IMR-90 (cell line): ENCODE measurements around the gene ZNF138. TPM values are rescaled to one million over a fixed set of nuclear protein-coding genes. Genes with fewer than 3 reads are reported as not detected.

Source experiments
- ATAC-seq: fragments of 200-7000 bp; cut with Tn5 transposase; 2 replicates; pipeline ENCODE4 v1.9.1; 2020; ENCODE audit warnings: low read depth, mild to moderate bottlenecking, moderate library complexity
- BruUV-seq: library from RNA; stranded (reverse); fragments of 400-500 nt; replicated peaks from 2 replicates; lab custom pipeline; 2021; lab: Mats Ljungman, UMichigan
- CTCF ChIA-PET: fragments of 300-600 bp; formaldehyde crosslinking; extraction: SDS; loops from one replicate; lab custom pipeline; 2021; ENCODE audit warnings: antibody characterized with exemption; lab: Yijun Ruan, JAX
- POLR2A ChIA-PET: fragments of 300-600 bp; sonication (Branson Sonifier 250); formaldehyde crosslinking; loops from one replicate; lab custom pipeline; 2022; ENCODE audit warnings: antibody characterized with exemption; ENCODE audit not compliant: unreplicated experiment; lab: Charles Lee
- DNase-seq: peaks from one replicate; pipeline ENCODE4 v3.0.0; 2013
- H2AFZ ChIP-seq: replicated peaks from 2 replicates; pipeline ENCODE3; 2013; ENCODE audit warnings: low read length, mild to moderate bottlenecking; ENCODE audit not compliant: poor library complexity
- H2AK5ac ChIP-seq: 2 replicates; pipeline ENCODE4 v1.6.1; 2013; ENCODE audit warnings: low read depth, low read length, inconsistent platforms
- H2AK9ac ChIP-seq: replicated peaks from 2 replicates; pipeline ENCODE3; 2013; ENCODE audit warnings: mild to moderate bottlenecking, low read depth, low read length, moderate library complexity; ENCODE audit not compliant: poor library complexity
- H2BK120ac ChIP-seq: 2 replicates; pipeline ENCODE4 v1.6.1; 2013; ENCODE audit warnings: low read depth, low read length, inconsistent platforms
- H2BK15ac ChIP-seq: 3 replicates; pipeline ENCODE4 v1.6.1; 2013; ENCODE audit warnings: low read depth, low read length, inconsistent platforms
- H2BK20ac ChIP-seq: 2 replicates; pipeline ENCODE4 v1.6.1; 2013; ENCODE audit warnings: low read depth, mild to moderate bottlenecking, inconsistent platforms, low read length, moderate library complexity
- H2BK5ac ChIP-seq: 2 replicates; pipeline ENCODE4 v1.6.1; 2013; ENCODE audit warnings: mild to moderate bottlenecking, low read depth, low read length, inconsistent platforms; ENCODE audit not compliant: poor library complexity, severe bottlenecking
- H3K14ac ChIP-seq: replicated peaks from 2 replicates; pipeline ENCODE4 v1.6.1; 2013; ENCODE audit warnings: low read depth, low read length, inconsistent platforms
- H3K18ac ChIP-seq: 2 replicates; pipeline ENCODE4 v1.6.1; 2013; ENCODE audit warnings: low read depth, low read length, control low read depth
- H3K23ac ChIP-seq: 2 replicates; pipeline ENCODE4 v1.6.1; 2013; ENCODE audit warnings: low read depth, low read length, inconsistent platforms
- H3K27ac ChIP-seq: 2 replicates; pipeline ENCODE4 v1.5.1; 2013; ENCODE audit warnings: mild to moderate bottlenecking, control low read depth, low read length; ENCODE audit not compliant: insufficient read depth
- H3K27me3 ChIP-seq: 2 replicates; pipeline ENCODE4 v1.6.1; 2013; ENCODE audit warnings: low read length; ENCODE audit not compliant: control insufficient read depth, insufficient read depth
- H3K36me3 ChIP-seq: 2 replicates; pipeline ENCODE4 v1.6.1; 2013; ENCODE audit warnings: low read length, mixed read lengths; ENCODE audit not compliant: control insufficient read depth, insufficient read depth
- H3K4ac ChIP-seq: 2 replicates; pipeline ENCODE4 v1.6.1; 2013; ENCODE audit warnings: low read depth, low read length, inconsistent platforms
- H3K4me1 ChIP-seq: 2 replicates; pipeline ENCODE4 v1.6.1; 2013; ENCODE audit warnings: low read length, mixed read lengths; ENCODE audit not compliant: control insufficient read depth, insufficient read depth
- H3K4me2 ChIP-seq: 2 replicates; pipeline ENCODE4 v1.6.1; 2013; ENCODE audit warnings: low read depth, mild to moderate bottlenecking, control low read depth, low read length, moderate library complexity
- H3K4me3 ChIP-seq: 2 replicates; pipeline ENCODE4 v1.5.1; 2013; ENCODE audit warnings: low read depth, mild to moderate bottlenecking, control low read depth, low read length, moderate library complexity; ENCODE audit not compliant: insufficient read depth
- H3K56ac ChIP-seq: 2 replicates; pipeline ENCODE4 v1.6.1; 2013; ENCODE audit warnings: low read length, inconsistent platforms; ENCODE audit not compliant: insufficient read depth; ENCODE audit errors: extremely low read depth
- H3K79me1 ChIP-seq, 2 experiments: 2 replicates each; pipeline ENCODE4 v1.6.1; 2013; ENCODE audit warnings: low read length in 2 of 2, inconsistent platforms in 1 of 2, low read depth in 1 of 2
- H3K9ac ChIP-seq: 2 replicates; pipeline ENCODE4 v1.6.1; 2013; ENCODE audit warnings: low read depth, low read length, control low read depth
- H3K9me1 ChIP-seq: 2 replicates; pipeline ENCODE4 v1.6.1; 2013; ENCODE audit warnings: low read length, inconsistent platforms; ENCODE audit not compliant: insufficient read depth
- H3K9me3 ChIP-seq: 2 replicates; pipeline ENCODE4 v1.6.1; 2013; ENCODE audit warnings: low read length; ENCODE audit not compliant: control insufficient read depth, insufficient read depth
- H4K20me1 ChIP-seq: 2 replicates; pipeline ENCODE4 v1.6.1; 2013; ENCODE audit warnings: low read length, inconsistent platforms; ENCODE audit not compliant: insufficient read depth
- H4K5ac ChIP-seq: 2 replicates; pipeline ENCODE4 v1.6.1; 2013; ENCODE audit warnings: mild to moderate bottlenecking, low read depth, low read length, control low read depth
- H4K8ac ChIP-seq, 2 experiments: 2 replicates each; pipeline ENCODE4 v1.6.1; 2013; ENCODE audit warnings: low read depth in 2 of 2, low read length in 2 of 2, control low read depth in 1 of 2, inconsistent platforms in 1 of 2
- H4K91ac ChIP-seq: 2 replicates; pipeline ENCODE4 v1.6.1; 2013; ENCODE audit warnings: low read depth, low read length, inconsistent platforms; ENCODE audit not compliant: insufficient read depth
- CEBPB ChIP-seq: IDR thresholded peaks from 2 replicates; pipeline ENCODE4 v1.6.1; 2012; ENCODE audit warnings: low read depth, low read length, improper control_type of control experiment
- FOS ChIP-seq: fragments of 150-350 bp; IDR thresholded peaks from 2 replicates; pipeline ENCODE4 v1.6.1; 2016; ENCODE audit warnings: low read depth, low read length
- MAFK ChIP-seq: IDR thresholded peaks from 2 replicates; pipeline ENCODE4 v1.6.1; 2012; ENCODE audit warnings: low read depth, low read length, improper control_type of control experiment
- MAZ ChIP-seq: IDR thresholded peaks from 2 replicates; pipeline ENCODE4 v1.6.1; 2012; ENCODE audit warnings: low read depth, mild to moderate bottlenecking, low read length, improper control_type of control experiment, moderate library complexity, borderline replicate concordance
- MXI1 ChIP-seq: IDR thresholded peaks from 2 replicates; pipeline ENCODE4 v1.6.1; 2012; ENCODE audit warnings: low read depth, mild to moderate bottlenecking, low read length, moderate library complexity, borderline replicate concordance
- NFE2L2 ChIP-seq: fragments of 150-350 bp; IDR thresholded peaks from 2 replicates; pipeline ENCODE4 v1.6.1; 2016; ENCODE audit warnings: low read depth, mild to moderate bottlenecking, low read length
- POLR2A ChIP-seq: IDR thresholded peaks from 2 replicates; pipeline ENCODE4 v1.6.1; 2012; ENCODE audit warnings: mild to moderate bottlenecking, low read depth, low read length
- RAD21 ChIP-seq: IDR thresholded peaks from 2 replicates; pipeline ENCODE4 v1.6.1; 2012; ENCODE audit warnings: low read length, improper control_type of control experiment
- RCOR1 ChIP-seq: IDR thresholded peaks from 2 replicates; pipeline ENCODE4 v1.6.1; 2012; ENCODE audit warnings: mild to moderate bottlenecking, low read length, improper control_type of control experiment; ENCODE audit not compliant: insufficient replicate concordance
- RFX5 ChIP-seq: IDR thresholded peaks from 2 replicates; pipeline ENCODE4 v1.8.0; 2012; ENCODE audit warnings: low read depth, mild to moderate bottlenecking, low read length, moderate library complexity
- SMC3 ChIP-seq: fragments of 150-350 bp; IDR thresholded peaks from 2 replicates; pipeline ENCODE4 v1.6.1; 2016; ENCODE audit warnings: low read depth, mild to moderate bottlenecking, antibody characterized with exemption, low read length, moderate library complexity
- WGBS, 2 experiments: methylation state at CpG; one replicate each; pipeline versions ENCODE4 v1.1.5 to v1.1.7; 2013; ENCODE audit warnings: missing lambda C conversion rate in 2 of 2; ENCODE audit not compliant: insufficient read length in 1 of 2; ENCODE audit errors: extremely low coverage in 2 of 2; 5-methylcytosine and 5-hydroxymethylcytosine counted together
- dilution Hi-C: fragments of 300-500 bp; cut with HindIII; formaldehyde crosslinking; loops from one replicate; pipeline ENCODE4 v1.14.3; 2018; ENCODE audit warnings: low sequenced_read_pairs; ENCODE audit not compliant: unreplicated experiment
- in situ Hi-C: fragments of 300-500 bp; cut with MboI; formaldehyde crosslinking; loops from 3 replicates; pipeline ENCODE4 v1.14.3; 2019; ENCODE audit warnings: low sequenced_read_pairs, inconsistent platforms, mixed read lengths
- intact Hi-C: fragments of 100-400 bp; cut with micrococcal nuclease; formaldehyde crosslinking; loops from 2 replicates; pipeline ENCODE4 v1.10.0; 2022
- polyA plus RNA-seq, 3 experiments: library from polyadenylated mRNA; depleted of rRNA; stranded (reverse); fragments of >200 nt; gene quantifications; 2 replicates each; pipeline ENCODE4 v1.2.3, GENCODE V29; 2012; ENCODE audit warnings: low replicate concordance in 1 of 3
- total RNA-seq: library from RNA; depleted of rRNA; stranded (reverse); fragments of >200 nt; gene quantifications from 2 replicates; pipeline ENCODE4 v1.2.3, GENCODE V29; 2012
- TF ChIP-seq, protein P1 (sequence below): fragments of 150-350 bp; IDR thresholded peaks from 2 replicates; pipeline ENCODE4 v1.6.1; 2017; ENCODE audit warnings: mild to moderate bottlenecking, antibody characterized with exemption, low read length, low read depth
- TF ChIP-seq, protein P2 (sequence below): fragments of 150-350 bp; IDR thresholded peaks from 2 replicates; pipeline ENCODE4 v1.6.1; 2016; ENCODE audit warnings: low read depth, mild to moderate bottlenecking, low read length, moderate library complexity, borderline replicate concordance
- TF ChIP-seq, protein P3 (sequence below): conservative IDR thresholded peaks from 2 replicates; pipeline ENCODE4 v1.5.1; 2012; ENCODE audit warnings: mild to moderate bottlenecking, low read depth, low read length, improper control_type of control experiment

Gene ZNF138
- total and polyA plus RNA-seq, 2 of the 4 experiments (the other 2 are of a cell fraction) = 3.2 to 3.6 TPM

DNA sequence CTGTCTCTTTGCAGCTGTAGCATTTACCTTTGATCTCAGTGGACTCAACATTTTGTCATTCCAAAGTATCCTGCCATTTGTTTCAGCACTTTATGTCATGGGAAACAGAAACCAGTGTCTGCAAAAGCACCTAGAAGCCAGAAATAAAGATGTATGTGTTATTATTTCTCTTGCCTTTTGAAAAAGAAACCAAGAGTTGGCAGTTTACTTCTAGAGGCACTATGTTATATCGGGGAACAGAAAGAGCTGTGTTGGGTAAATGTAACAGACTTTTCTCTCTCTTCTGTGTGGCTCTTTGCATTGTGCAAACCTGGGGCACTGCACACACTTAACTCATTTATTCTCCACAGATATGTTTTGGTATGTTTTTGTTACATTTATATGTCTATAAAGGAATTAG lies 36.7 kb downstream of the ZNF138 start:
- Histone ChIP-seq H3K9me3 (no peaks in the 10 kb centered on the region), H3K9me1 (no peaks in the 10 kb centered on the region), H3K9ac (no peak overlapping the region), H3K14ac (no peak overlapping the region), H3K4me3 (no peak overlapping the region), H2AFZ (no peak overlapping the region), H2BK5ac (no peak overlapping the region), H4K91ac (no peak overlapping the region), H2AK9ac (no peak overlapping the region), H3K36me3 (no peaks in the 10 kb centered on the region), H2BK15ac (no peak overlapping the region), H4K8ac (no peak overlapping the region), H3K79me1 (no peaks in the 10 kb centered on the region), H2BK20ac (no peak overlapping the region), H2AK5ac (no peak overlapping the region), H3K4ac (no peak overlapping the region), H2BK120ac (no peak overlapping the region), H3K27ac (no peak overlapping the region), H3K18ac (no peak overlapping the region), H4K20me1 (no peaks in the 10 kb centered on the region), H3K56ac (no peak overlapping the region), H3K4me1 (no peaks in the 10 kb centered on the region), H3K4me2 (no peak overlapping the region), H4K5ac (no peak overlapping the region), H3K23ac (no peak overlapping the region), H3K27me3 (no peaks in the 10 kb centered on the region)
- CTCF ChIA-PET = no interaction called here
- DNase-seq (no peak), ATAC-seq (no peak)
- intact Hi-C loops (no loop called here), dilution Hi-C loops (no loop called here), in situ Hi-C loops (no loop called here)
- WGBS, 2 experiments = no CpG with 5 or more reads among the region's 1 CpG
- no peak for TF ChIP-seq MXI1
- TF ChIP-seq NFE2L2 = no peak
- no peak for TF ChIP-seq POLR2A
- no peak for TF ChIP-seq CEBPB
- no peak for TF ChIP-seq FOS
- TF ChIP-seq, protein P1, sequence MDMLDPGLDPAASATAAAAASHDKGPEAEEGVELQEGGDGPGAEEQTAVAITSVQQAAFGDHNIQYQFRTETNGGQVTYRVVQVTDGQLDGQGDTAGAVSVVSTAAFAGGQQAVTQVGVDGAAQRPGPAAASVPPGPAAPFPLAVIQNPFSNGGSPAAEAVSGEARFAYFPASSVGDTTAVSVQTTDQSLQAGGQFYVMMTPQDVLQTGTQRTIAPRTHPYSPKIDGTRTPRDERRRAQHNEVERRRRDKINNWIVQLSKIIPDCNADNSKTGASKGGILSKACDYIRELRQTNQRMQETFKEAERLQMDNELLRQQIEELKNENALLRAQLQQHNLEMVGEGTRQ = no peak
- TF ChIP-seq, protein P2, sequence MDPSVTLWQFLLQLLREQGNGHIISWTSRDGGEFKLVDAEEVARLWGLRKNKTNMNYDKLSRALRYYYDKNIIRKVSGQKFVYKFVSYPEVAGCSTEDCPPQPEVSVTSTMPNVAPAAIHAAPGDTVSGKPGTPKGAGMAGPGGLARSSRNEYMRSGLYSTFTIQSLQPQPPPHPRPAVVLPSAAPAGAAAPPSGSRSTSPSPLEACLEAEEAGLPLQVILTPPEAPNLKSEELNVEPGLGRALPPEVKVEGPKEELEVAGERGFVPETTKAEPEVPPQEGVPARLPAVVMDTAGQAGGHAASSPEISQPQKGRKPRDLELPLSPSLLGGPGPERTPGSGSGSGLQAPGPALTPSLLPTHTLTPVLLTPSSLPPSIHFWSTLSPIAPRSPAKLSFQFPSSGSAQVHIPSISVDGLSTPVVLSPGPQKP = no peak
- TF ChIP-seq RAD21 = no peak
- TF ChIP-seq RFX5 = no peak
- TF ChIP-seq SMC3 = no peak
- no peak for TF ChIP-seq RCOR1
- TF ChIP-seq, protein P3, sequence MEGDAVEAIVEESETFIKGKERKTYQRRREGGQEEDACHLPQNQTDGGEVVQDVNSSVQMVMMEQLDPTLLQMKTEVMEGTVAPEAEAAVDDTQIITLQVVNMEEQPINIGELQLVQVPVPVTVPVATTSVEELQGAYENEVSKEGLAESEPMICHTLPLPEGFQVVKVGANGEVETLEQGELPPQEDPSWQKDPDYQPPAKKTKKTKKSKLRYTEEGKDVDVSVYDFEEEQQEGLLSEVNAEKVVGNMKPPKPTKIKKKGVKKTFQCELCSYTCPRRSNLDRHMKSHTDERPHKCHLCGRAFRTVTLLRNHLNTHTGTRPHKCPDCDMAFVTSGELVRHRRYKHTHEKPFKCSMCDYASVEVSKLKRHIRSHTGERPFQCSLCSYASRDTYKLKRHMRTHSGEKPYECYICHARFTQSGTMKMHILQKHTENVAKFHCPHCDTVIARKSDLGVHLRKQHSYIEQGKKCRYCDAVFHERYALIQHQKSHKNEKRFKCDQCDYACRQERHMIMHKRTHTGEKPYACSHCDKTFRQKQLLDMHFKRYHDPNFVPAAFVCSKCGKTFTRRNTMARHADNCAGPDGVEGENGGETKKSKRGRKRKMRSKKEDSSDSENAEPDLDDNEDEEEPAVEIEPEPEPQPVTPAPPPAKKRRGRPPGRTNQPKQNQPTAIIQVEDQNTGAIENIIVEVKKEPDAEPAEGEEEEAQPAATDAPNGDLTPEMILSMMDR = no peak
- no peak for TF ChIP-seq MAZ
- no peak for TF ChIP-seq MAFK
- BruUV-seq = no TSS peak
- POLR2A ChIA-PET = interaction anchor here (0.5 kb wide), 1 partner anchor 48 kb away, joined by 4 read pairs; no protein-coding TSS in a partner anchor
